ENCODE results near the gene LAMB1. TPM values are rescaled to one million over a fixed set of nuclear protein-coding genes. Genes with fewer than 3 reads are reported as not detected.

LAMB1 gene
- total and polyA plus RNA-seq, 12 donors, result 33.3 to 145 (median 59.3) TPM

GRCh38 chr7:107948645-107949442, 54.1 kb downstream of the LAMB1 start:
- H3K4me1 ChIP-seq, result peaks cover 0 to 65% (median 48%) of the 10 kb centered on the region in 9 donors
- ATAC-seq, result peak in 2 of 8 donors; percentile 16 to 41

GRCh38 chr7:107946881-107947280, 56.1 kb downstream of the LAMB1 start:
- no peaks in the 10 kb centered on the region for H3K27me3 ChIP-seq
- H3K4me1 ChIP-seq, result peaks cover 0 to 67% (median 48%) of the 10 kb centered on the region in 9 donors
- TF ChIP-seq CTCF (IDR thresholded peaks at IDR 0.05), result no peak
- no peak overlapping the region for H3K4me3 ChIP-seq
- intact Hi-C loops (cut with DNase I), result no loop called here
- peaks cover 0 to 100% (median 24%) of the 10 kb centered on the region in 9 donors for H3K36me3 ChIP-seq
- 85 to 88% methylated on average over 6 of the region's 6 CpGs for WGBS, 2 donors
- DNase-seq (no peak), ATAC-seq (no peak)
- H3K9me3 ChIP-seq, result no peaks in the 10 kb centered on the region
- H3K27ac ChIP-seq, result peak overlapping the region in 4 of 10 donors; percentile 13 to 48 (median 17)

More at GRCh38 chr7:107948645-107949442, 54.1 kb downstream of the LAMB1 start:
- TF ChIP-seq CTCF (IDR thresholded peaks at IDR 0.05), result no peak
- intact Hi-C loops (cut with DNase I), result no loop called here
- no peak for DNase-seq
- Histone ChIP-seq H3K4me3 (no peak overlapping the region), H3K27me3 (no peaks in the 10 kb centered on the region), H3K9me3 (no peaks in the 10 kb centered on the region), H3K27ac (peak overlapping the region in 5 of 10 donors; percentile 2 to 37 (median 11)), H3K36me3 (peaks cover 0 to 100% (median 35%) of the 10 kb centered on the region in 9 donors)
- 65 to 75% methylated on average over 7 of the region's 7 CpGs for WGBS, 2 donors

- H3K27me3 ChIP-seq, result no peaks in the 10 kb centered on the region
- H3K36me3 ChIP-seq, result peaks cover 0 to 100% (median 19%) of the 10 kb centered on the region in 9 donors
- no peak for DNase-seq
- WGBS, 2 donors, result 52 to 53% methylated on average over 2 of the region's 2 CpGs
- no peak for TF ChIP-seq CTCF (IDR thresholded peaks at IDR 0.05)
- H3K27ac ChIP-seq, result peak overlapping the region in 4 of 10 donors; percentile 13 to 48 (median 17)
- no peak overlapping the region for H3K4me3 ChIP-seq
- intact Hi-C loops (cut with DNase I), result no loop called here
- peaks cover 0 to 63% (median 48%) of the 10 kb centered on the region in 9 donors for H3K4me1 ChIP-seq
- ATAC-seq, result peak in 1 of 8 donors; percentile 40
- H3K9me3 ChIP-seq, result no peaks in the 10 kb centered on the region
Measured at GRCh38 chr7:107946451-107946850, 56.5 kb downstream of the LAMB1 start.

GRCh38 chr7:107945332-107945731, 57.6 kb downstream of the LAMB1 start:
- peaks cover 0 to 100% (median 18%) of the 10 kb centered on the region in 9 donors for H3K36me3 ChIP-seq
- no peaks in the 10 kb centered on the region for H3K9me3 ChIP-seq
- H3K27ac ChIP-seq, result peak overlapping the region in 3 of 10 donors; percentile 16 to 42 (median 16)
- ATAC-seq (peak in 1 of 8 donors; percentile 12), DNase-seq (no peak)
- TF ChIP-seq CTCF (IDR thresholded peaks at IDR 0.05), result no peak
- 77 to 80% methylated on average over 2 of the region's 2 CpGs for WGBS, 2 donors
- no peak overlapping the region for H3K4me3 ChIP-seq
- intact Hi-C loops (cut with DNase I), result no loop called here
- peaks cover 4 to 69% (median 54%) of the 10 kb centered on the region in 9 donors for H3K4me1 ChIP-seq
- H3K27me3 ChIP-seq, result no peaks in the 10 kb centered on the region
